Measurements from ENCODE around the gene HES3. TPM values are rescaled to one million over a fixed set of nuclear protein-coding genes. Genes with fewer than 3 reads are reported as not detected.

HES3 gene
- total RNA-seq, 4 donors from 2014 or later, result not detected

DNA sequence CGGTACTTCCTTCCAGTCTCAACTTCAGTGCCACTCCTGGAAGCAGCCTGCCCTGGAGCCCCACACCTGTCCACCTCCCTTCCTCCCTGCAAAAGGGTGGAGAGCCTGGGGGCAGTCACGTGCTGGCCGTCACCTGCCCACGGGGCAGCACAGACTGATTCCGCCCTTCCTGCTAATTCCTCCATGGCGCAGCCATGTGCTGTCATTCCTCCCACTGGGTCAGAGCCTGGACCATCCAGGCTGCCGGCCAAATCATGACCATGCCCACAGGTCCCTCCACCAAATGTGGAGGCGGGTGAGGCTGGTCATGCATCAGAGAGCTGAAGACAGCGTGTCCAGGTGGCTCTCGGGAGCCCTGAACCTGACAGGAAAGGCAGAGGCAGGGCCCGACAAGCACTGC is 41.4 kb downstream of the HES3 start:
- Histone ChIP-seq H3K36me3 (no peaks in the 10 kb centered on the region), H3K9me3 (no peaks in the 10 kb centered on the region), H3K27ac (replicated peaks in 1 of 4) (no peak overlapping the region), H3K4me3 (no peak overlapping the region), H3K27me3 (no peaks in the 10 kb centered on the region), H3K4me1 (peaks cover 3 to 12% (median 8%) of the 10 kb centered on the region in 4 donors)
- 95% methylated on average over 4 of the region's 11 CpGs for WGBS
- intact Hi-C loops (cut with DNase I), result no loop called here
- TF ChIP-seq POLR2A (IDR thresholded peaks at IDR 0.05; ENCODE audit: low read depth) (no peak), POLR2AphosphoS5 (IDR thresholded peaks at IDR 0.05) (no peak), EP300 (IDR thresholded peaks at IDR 0.05) (no peak)
- TF ChIP-seq, protein P1, sequence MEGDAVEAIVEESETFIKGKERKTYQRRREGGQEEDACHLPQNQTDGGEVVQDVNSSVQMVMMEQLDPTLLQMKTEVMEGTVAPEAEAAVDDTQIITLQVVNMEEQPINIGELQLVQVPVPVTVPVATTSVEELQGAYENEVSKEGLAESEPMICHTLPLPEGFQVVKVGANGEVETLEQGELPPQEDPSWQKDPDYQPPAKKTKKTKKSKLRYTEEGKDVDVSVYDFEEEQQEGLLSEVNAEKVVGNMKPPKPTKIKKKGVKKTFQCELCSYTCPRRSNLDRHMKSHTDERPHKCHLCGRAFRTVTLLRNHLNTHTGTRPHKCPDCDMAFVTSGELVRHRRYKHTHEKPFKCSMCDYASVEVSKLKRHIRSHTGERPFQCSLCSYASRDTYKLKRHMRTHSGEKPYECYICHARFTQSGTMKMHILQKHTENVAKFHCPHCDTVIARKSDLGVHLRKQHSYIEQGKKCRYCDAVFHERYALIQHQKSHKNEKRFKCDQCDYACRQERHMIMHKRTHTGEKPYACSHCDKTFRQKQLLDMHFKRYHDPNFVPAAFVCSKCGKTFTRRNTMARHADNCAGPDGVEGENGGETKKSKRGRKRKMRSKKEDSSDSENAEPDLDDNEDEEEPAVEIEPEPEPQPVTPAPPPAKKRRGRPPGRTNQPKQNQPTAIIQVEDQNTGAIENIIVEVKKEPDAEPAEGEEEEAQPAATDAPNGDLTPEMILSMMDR (IDR thresholded peaks at IDR 0.05), result no peak
- DNase-seq (ENCODE audit: extremely low spot score), result no peak

DNA sequence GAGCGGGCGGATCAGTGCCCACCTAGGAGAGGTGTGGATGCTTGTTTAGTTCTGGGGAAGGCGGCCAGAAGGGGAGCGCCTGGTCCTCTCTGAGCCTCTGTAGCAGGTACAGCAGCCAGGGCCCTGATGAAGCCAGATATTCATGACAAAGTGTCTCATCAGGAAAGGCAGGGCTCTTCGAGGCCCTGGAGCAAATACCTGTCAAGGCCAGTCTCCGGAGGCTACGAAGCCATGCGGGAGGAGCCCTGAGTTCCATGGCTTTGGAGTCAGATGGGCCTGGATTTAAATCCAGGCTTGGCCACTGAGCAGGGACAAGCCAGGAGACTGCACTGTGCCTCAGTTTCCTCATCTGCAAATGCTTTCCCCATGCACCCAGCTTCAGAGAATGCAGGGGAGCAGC is 42.3 kb downstream of the HES3 start:
- no peak for TF ChIP-seq POLR2AphosphoS5 (IDR thresholded peaks at IDR 0.05)
- no peak for TF ChIP-seq POLR2A (IDR thresholded peaks at IDR 0.05; ENCODE audit: low read depth)
- no peak for TF ChIP-seq EP300 (IDR thresholded peaks at IDR 0.05)
- TF ChIP-seq, protein P1 (IDR thresholded peaks at IDR 0.05), result no peak
- Histone ChIP-seq H3K4me3 (no peak overlapping the region), H3K27me3 (no peaks in the 10 kb centered on the region), H3K36me3 (no peaks in the 10 kb centered on the region), H3K4me1 (peaks cover 3 to 12% (median 8%) of the 10 kb centered on the region in 4 donors), H3K27ac (replicated peaks in 1 of 4) (no peak overlapping the region), H3K9me3 (no peaks in the 10 kb centered on the region)
- 100% methylated on average over 7 of the region's 8 CpGs for WGBS
- no peak for DNase-seq (ENCODE audit: extremely low spot score)
- intact Hi-C loops (cut with DNase I), result no loop called here

DNA sequence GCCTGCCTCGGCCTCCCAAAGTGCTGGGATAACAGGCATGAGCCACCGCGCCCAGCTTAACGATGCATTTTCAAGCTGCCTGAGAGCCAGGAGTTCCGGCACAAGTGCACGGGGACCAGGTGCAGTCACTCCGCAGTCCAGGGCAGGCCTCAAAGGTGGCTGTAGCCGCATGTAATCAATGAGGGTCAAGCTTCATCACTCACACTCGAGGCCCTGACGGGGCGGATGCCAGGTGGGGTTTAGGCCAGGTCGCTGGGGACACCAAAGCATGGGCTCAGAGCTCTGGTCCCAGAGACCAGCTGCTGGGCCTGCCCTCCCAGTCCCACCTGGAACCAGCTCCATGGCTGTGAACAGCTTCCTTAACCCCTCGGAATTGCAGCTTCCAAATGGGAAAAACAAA is 43.0 kb downstream of the HES3 start:
- no peaks in the 10 kb centered on the region for H3K9me3 ChIP-seq
- no peak overlapping the region for H3K4me3 ChIP-seq
- intact Hi-C loops (cut with DNase I), result no loop called here
- no peak for TF ChIP-seq POLR2A (IDR thresholded peaks at IDR 0.05; ENCODE audit: low read depth)
- TF ChIP-seq EP300 (IDR thresholded peaks at IDR 0.05), result no peak
- TF ChIP-seq, protein P1 (IDR thresholded peaks at IDR 0.05), result no peak
- peaks cover 3 to 12% (median 8%) of the 10 kb centered on the region in 4 donors for H3K4me1 ChIP-seq
- no peaks in the 10 kb centered on the region for H3K36me3 ChIP-seq
- WGBS, result 98% methylated on average over 9 of the region's 13 CpGs
- no peak for DNase-seq (ENCODE audit: extremely low spot score)
- H3K27me3 ChIP-seq, result no peaks in the 10 kb centered on the region
- no peak overlapping the region for H3K27ac ChIP-seq (replicated peaks in 1 of 4)

DNA sequence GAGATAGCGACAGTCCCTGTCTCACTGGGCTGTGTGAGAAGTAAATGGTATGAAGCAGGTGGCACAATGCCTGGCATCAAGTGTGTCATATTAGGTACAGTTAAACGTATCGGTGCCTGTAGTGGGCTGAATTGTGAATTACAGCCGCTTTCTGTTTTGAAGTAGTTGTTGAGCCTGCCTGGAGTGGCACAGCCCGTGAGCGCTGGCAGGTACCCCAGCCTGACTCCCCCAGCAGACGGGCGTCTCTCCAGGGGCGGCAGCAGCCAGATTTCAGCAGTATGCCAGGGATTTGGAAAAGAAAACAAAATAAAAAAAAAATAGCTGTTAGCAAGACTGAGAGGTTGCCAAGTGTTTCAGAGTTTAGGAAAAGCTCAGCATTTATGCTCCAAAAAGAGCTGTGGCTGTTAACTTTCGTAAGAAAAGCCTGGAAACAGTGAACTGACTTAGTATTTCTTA is 43.5 kb downstream of the HES3 start:
- H3K36me3 ChIP-seq, result no peaks in the 10 kb centered on the region
- intact Hi-C loops (cut with DNase I), result no loop called here
- H3K4me1 ChIP-seq, result peaks cover 3 to 12% (median 8%) of the 10 kb centered on the region in 4 donors
- H3K27me3 ChIP-seq, result no peaks in the 10 kb centered on the region
- 76% methylated on average over 10 of the region's 10 CpGs for WGBS
- no peak overlapping the region for H3K27ac ChIP-seq (replicated peaks in 1 of 4)
- no peak for TF ChIP-seq EP300 (IDR thresholded peaks at IDR 0.05)
- H3K9me3 ChIP-seq, result no peaks in the 10 kb centered on the region
- DNase-seq (ENCODE audit: extremely low spot score), result no peak
- H3K4me3 ChIP-seq, result no peak overlapping the region

DNA sequence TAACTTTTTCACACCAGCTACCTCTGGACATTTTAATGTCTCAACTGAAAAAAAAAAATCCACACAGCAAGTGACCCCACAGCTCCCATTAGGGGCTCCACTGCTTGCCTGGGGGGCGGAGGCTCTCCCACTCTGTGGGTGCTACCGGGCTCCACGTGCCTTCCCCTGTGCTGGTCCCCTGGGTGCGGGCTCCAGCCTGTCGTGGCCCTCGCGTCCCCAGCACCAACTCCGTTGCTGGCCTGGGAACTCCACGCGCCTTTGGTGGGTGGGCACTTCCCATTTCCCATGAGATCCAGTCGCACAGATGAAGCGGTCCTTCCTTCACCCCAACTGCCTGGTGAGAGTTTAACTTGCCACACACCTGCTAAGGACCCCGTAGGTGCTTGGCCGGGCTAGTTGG is 44.0 kb downstream of the HES3 start:
- intact Hi-C loops (cut with DNase I), result no loop called here
- 88% methylated on average over 14 of the region's 14 CpGs for WGBS
- Histone ChIP-seq H3K36me3 (no peaks in the 10 kb centered on the region), H3K27ac (replicated peaks in 1 of 4) (no peak overlapping the region), H3K9me3 (no peaks in the 10 kb centered on the region), H3K27me3 (no peaks in the 10 kb centered on the region), H3K4me1 (peaks cover 3 to 12% (median 8%) of the 10 kb centered on the region in 4 donors), H3K4me3 (no peak overlapping the region)
- TF ChIP-seq EP300 (IDR thresholded peaks at IDR 0.05) (no peak), POLR2A (IDR thresholded peaks at IDR 0.05; ENCODE audit: low read depth) (no peak), POLR2AphosphoS5 (IDR thresholded peaks at IDR 0.05) (no peak)
- TF ChIP-seq, protein P1 (IDR thresholded peaks at IDR 0.05), result no peak
- DNase-seq (ENCODE audit: extremely low spot score), result no peak
